Thyroid gland (tissue), 4 donors: ENCODE results near the gene KCNMA1. TPM values are rescaled to one million over a fixed set of nuclear protein-coding genes. Genes with fewer than 3 reads are reported as not detected.

Experiments used
- DNase-seq, 2 donors: peaks; one replicate each; pipeline ENCODE4 v3.0.0-alpha.2; 2019
- H3K27ac ChIP-seq, 3 donors: fragments of 200-600 bp; sonication (generic); 1 replicate in 2 of 3; 2 replicates in 1 of 3; pipeline ENCODE4 v1.5.1; 2016 to 2019; ENCODE audit warnings: mild to moderate bottlenecking in 1 of 3, moderate library complexity in 1 of 3
- H3K27me3 ChIP-seq: fragments of 200-600 bp; sonication (generic); one replicate; pipeline ENCODE4 v1.5.1; 2019
- H3K36me3 ChIP-seq, 2 donors: fragments of 200-600 bp; sonication (generic); one replicate each; pipeline ENCODE4 v1.5.1; 2016 to 2019
- H3K4me1 ChIP-seq, 2 donors: fragments of 200-600 bp; sonication (generic); one replicate each; pipeline ENCODE4 v1.5.1; 2017 to 2019
- H3K4me3 ChIP-seq, 3 donors: fragments of 200-600 bp; sonication (generic); replicated peaks in 1 of 3; 1 replicate in 2 of 3; 2 replicates in 1 of 3; pipeline ENCODE4 v1.5.1; 2016; ENCODE audit warnings: mild to moderate bottlenecking in 1 of 3
- H3K9me3 ChIP-seq: fragments of 200-600 bp; sonication (generic); one replicate; pipeline ENCODE4 v1.5.1; 2017
- POLR2A ChIP-seq, 2 donors: fragments of 450-650 bp; IDR thresholded peaks; one replicate each; pipeline ENCODE4 v1.6.1; 2017; ENCODE audit warnings: antibody characterized with exemption in 2 of 2, mild to moderate bottlenecking in 2 of 2, moderate library complexity in 1 of 2
- WGBS, 2 donors: methylation state at CpG; one replicate each; pipeline ENCODE4 v1.1.5; 2017; 5-methylcytosine and 5-hydroxymethylcytosine counted together
- intact Hi-C: fragments of 100-400 bp; cut with DNase I; formaldehyde crosslinking; loops from one replicate; pipeline ENCODE4 v1.15.1; 2023
- total RNA-seq, 4 donors: library from RNA; depleted of rRNA; stranded (reverse); fragments of >200 nt; gene quantifications; one replicate each; pipeline ENCODE4 v1.2.3, GENCODE V29; 2016
- TF ChIP-seq, protein P1 (sequence below), 6 experiments: fragments of 200-600 bp in 3 of 6; fragments of 450-650 bp in 3 of 6; sonication (generic) in 3 of 6; IDR thresholded peaks; one replicate each; pipeline ENCODE4 v1.5.1; 2016 to 2019; ENCODE audit warnings: antibody characterized with exemption in 6 of 6, mild to moderate bottlenecking in 2 of 6, inconsistent platforms in 1 of 6, moderate library complexity in 1 of 6

The KCNMA1 gene
- total RNA-seq, 4 donors from 2014 or later = 2.5 to 5.1 (median 3.6) TPM

DNA sequence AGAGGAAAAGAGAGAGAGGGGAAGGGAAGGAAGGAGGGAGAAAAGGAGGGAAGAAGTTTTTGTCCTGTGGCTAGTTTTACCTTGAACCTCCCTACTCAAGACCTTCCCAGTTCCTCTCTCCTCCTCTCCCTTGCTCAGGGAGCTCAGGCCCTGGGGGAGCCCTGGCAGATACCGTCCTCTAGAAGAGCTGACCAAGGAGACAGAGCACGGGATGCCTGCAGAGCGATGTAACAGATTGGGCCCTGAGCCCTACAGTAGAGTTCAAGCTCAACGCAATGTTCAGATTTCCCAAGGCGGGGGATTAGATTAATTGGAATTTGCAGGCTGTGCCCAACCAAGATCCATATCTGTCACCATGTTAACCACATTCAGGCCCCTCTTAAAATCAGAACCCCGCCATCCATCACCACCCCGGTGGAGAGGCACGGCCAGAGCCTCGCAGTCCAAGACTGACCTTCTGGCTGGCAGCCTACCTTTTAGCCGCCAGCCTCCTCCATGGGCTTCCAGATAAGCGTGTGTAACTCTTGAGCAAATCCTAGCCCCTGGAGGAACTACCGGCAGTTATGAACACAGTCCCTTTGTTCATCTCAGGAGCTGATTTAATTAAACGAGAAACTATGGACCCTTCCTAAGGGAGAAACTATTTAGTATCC lies 70.6 kb downstream of the KCNMA1 start:
- no peaks in the 10 kb centered on the region for H3K27me3 ChIP-seq
- DNase-seq = no peak
- intact Hi-C loops = no loop called here
- H3K4me1 ChIP-seq = no peaks in the 10 kb centered on the region
- H3K4me3 ChIP-seq = no peak overlapping the region
- 82 to 85% methylated on average over 13 of the region's 13 CpGs for WGBS, 2 donors
- H3K27ac ChIP-seq = no peak overlapping the region
- TF ChIP-seq POLR2A (IDR thresholded peaks at IDR 0.05) = no peak
- TF ChIP-seq, protein P1, sequence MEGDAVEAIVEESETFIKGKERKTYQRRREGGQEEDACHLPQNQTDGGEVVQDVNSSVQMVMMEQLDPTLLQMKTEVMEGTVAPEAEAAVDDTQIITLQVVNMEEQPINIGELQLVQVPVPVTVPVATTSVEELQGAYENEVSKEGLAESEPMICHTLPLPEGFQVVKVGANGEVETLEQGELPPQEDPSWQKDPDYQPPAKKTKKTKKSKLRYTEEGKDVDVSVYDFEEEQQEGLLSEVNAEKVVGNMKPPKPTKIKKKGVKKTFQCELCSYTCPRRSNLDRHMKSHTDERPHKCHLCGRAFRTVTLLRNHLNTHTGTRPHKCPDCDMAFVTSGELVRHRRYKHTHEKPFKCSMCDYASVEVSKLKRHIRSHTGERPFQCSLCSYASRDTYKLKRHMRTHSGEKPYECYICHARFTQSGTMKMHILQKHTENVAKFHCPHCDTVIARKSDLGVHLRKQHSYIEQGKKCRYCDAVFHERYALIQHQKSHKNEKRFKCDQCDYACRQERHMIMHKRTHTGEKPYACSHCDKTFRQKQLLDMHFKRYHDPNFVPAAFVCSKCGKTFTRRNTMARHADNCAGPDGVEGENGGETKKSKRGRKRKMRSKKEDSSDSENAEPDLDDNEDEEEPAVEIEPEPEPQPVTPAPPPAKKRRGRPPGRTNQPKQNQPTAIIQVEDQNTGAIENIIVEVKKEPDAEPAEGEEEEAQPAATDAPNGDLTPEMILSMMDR (IDR thresholded peaks at IDR 0.05) = no peak
- no peaks in the 10 kb centered on the region for H3K9me3 ChIP-seq
- H3K36me3 ChIP-seq = no peaks in the 10 kb centered on the region

DNA sequence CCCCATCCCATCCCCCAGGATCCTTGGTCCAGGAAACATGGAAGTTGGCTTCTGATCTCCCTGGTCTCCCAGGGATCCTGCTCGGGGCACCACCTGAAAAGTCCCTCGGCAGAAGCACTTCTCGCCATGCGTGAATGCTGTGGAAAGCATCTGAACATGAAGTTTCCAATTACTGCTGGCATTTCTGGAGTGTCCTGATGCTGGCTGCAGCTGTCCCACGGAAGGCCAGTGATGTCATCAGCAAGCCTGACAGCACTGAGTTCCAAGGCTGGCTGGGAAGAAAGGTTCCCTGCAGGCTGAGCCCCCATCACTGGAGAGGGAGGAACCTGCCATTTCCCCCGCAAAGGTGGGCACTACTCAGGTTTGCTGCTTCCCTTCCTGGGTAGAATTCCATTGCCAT lies 71.4 kb downstream of the KCNMA1 start:
- WGBS, 2 donors = 57 to 89% methylated on average over 1 to 6 of the region's 6 CpGs
- intact Hi-C loops = no loop called here
- TF ChIP-seq, protein P1 (IDR thresholded peaks at IDR 0.05) = no peak
- TF ChIP-seq POLR2A (IDR thresholded peaks at IDR 0.05) = no peak
- DNase-seq = no peak
- Histone ChIP-seq H3K27ac (no peak overlapping the region), H3K36me3 (no peaks in the 10 kb centered on the region), H3K4me1 (no peaks in the 10 kb centered on the region), H3K4me3 (no peak overlapping the region), H3K27me3 (no peaks in the 10 kb centered on the region), H3K9me3 (no peaks in the 10 kb centered on the region)

DNA sequence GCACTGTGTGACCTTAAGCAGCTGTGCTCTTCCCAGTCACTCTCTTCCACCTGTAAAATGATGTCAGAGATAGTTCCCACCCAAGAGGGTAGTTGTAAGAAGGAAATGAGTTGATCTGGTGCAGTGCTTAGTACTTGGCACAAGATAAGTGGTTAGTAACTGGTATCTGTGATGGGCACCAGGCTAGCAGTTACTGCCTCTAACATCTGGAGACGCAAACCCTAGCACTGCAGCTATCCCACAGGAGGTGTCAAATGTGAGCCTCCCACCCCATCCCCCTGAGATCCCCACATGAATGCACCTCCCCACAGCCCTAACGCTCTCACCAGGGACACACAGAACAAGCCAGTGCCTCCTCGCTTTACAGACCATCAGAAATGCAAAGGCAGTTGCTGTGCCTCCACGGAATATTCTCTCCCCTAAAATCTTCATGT lies 72.0 kb downstream of the KCNMA1 start:
- Histone ChIP-seq H3K9me3 (no peaks in the 10 kb centered on the region), H3K36me3 (no peaks in the 10 kb centered on the region), H3K4me1 (peaks cover 0 to 3% of the 10 kb centered on the region in 2 donors), H3K27me3 (no peaks in the 10 kb centered on the region), H3K27ac (no peak overlapping the region), H3K4me3 (no peak overlapping the region)
- intact Hi-C loops = no loop called here
- TF ChIP-seq, protein P1 (IDR thresholded peaks at IDR 0.05) = no peak
- 62 to 76% methylated on average over 4 of the region's 4 CpGs for WGBS, 2 donors
- no peak for DNase-seq

DNA sequence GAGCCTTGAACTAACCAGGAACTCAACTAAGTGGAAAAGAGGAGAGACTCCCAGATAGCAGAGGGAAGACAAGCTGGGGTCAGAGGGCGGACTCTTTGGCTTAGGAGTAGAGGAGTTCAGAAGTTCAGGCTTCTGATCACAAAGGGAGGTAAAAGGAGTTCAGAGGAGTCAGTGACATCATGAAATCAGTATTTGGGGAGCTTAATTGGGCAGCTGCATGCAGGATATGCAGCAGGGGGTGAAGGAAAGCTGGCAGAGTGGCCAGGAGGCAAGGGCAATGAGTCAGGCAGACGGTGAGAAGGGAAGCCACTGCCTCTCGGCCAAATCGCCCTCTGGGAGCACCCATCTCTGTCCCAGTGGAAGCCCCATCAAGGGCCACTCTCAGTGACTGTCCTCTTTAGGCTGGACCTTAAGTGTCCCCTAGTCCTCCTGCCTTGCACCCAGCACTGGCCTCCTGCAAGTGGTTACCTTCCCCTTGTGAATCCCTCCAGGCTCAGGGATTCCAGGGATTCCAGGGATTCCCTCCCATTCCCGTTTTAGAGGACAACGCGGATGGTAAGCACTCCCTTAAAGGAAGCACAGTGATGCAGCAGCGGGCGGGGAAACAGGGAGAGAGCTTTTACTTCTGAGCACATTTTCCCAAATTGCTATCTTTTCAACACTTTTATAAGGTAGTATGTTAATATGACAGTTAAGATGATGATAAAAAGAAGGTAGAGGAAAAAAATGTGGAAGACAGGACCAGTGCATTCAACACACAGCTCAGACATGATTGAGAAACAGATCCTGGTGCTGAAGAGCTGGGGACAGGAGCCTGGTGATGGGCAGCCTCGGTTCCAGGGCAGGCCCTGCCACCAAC lies 72.6 kb downstream of the KCNMA1 start:
- intact Hi-C loops = no loop called here
- 74 to 78% methylated on average over 10 of the region's 10 CpGs for WGBS, 2 donors
- Histone ChIP-seq H3K36me3 (no peaks in the 10 kb centered on the region), H3K4me1 (peaks cover 0 to 4% of the 10 kb centered on the region in 2 donors), H3K4me3 (no peak overlapping the region), H3K27me3 (no peaks in the 10 kb centered on the region), H3K27ac (no peak overlapping the region), H3K9me3 (no peaks in the 10 kb centered on the region)
- TF ChIP-seq POLR2A (IDR thresholded peaks at IDR 0.05) = no peak
- TF ChIP-seq, protein P1 (IDR thresholded peaks at IDR 0.05) = no peak
- no peak for DNase-seq
